OCI-LY1 (cell line): ENCODE data around the gene PPHLN1.
A peak's percentile ranks its signal among the peaks of the same experiment; 100 is the strongest.

Source experiments
- H2AFZ ChIP-seq: fragments of 200-600 bp; sonication (generic), shearing (Covaris generic); 2 replicates; pipeline ENCODE4 v1.6.0; 2014; ENCODE audit warnings: antibody characterized with exemption, mild to moderate bottlenecking, low read length
- H3F3A ChIP-seq: fragments of 200-600 bp; sonication (generic), shearing (Covaris generic); 2 replicates; pipeline ENCODE4 v1.6.0; 2014; ENCODE audit warnings: mild to moderate bottlenecking, antibody characterized with exemption, low read length, moderate library complexity; ENCODE audit not compliant: insufficient read depth
- H3K27ac ChIP-seq: fragments of 200-600 bp; sonication (generic); 2 replicates; pipeline ENCODE4 v1.5.1; 2014; ENCODE audit warnings: low read length, mixed run types, mild to moderate bottlenecking, low read depth; ENCODE audit not compliant: poor library complexity, severe bottlenecking
- H3K27me3 ChIP-seq: fragments of 200-600 bp; sonication (generic); 2 replicates; pipeline ENCODE4 v1.6.0; 2014; ENCODE audit warnings: antibody characterized with exemption, mild to moderate bottlenecking, low read length, moderate library complexity; ENCODE audit not compliant: insufficient read depth
- H3K36me3 ChIP-seq: fragments of 200-600 bp; sonication (generic); 2 replicates; pipeline ENCODE4 v1.6.1; 2014; ENCODE audit warnings: mild to moderate bottlenecking, antibody characterized with exemption, low read length, moderate library complexity, mixed read lengths; ENCODE audit not compliant: insufficient read depth
- H3K4me1 ChIP-seq: fragments of 200-600 bp; sonication (generic); 2 replicates; pipeline ENCODE4 v1.5.1; 2014; ENCODE audit warnings: mild to moderate bottlenecking, low read length, moderate library complexity; ENCODE audit not compliant: insufficient read depth, severe bottlenecking
- H3K4me2 ChIP-seq: fragments of 200-600 bp; sonication (generic), shearing (Covaris generic); 2 replicates; pipeline ENCODE4 v1.6.1; 2014; ENCODE audit warnings: low read length
- H3K4me3 ChIP-seq: fragments of 200-600 bp; sonication (generic); 2 replicates; pipeline ENCODE4 v1.5.1; 2014; ENCODE audit warnings: low read length, low read depth, mild to moderate bottlenecking, mixed read lengths; ENCODE audit not compliant: poor library complexity, severe bottlenecking
- H3K79me2 ChIP-seq: fragments of 200-600 bp; shearing (Covaris generic); 2 replicates; pipeline ENCODE4 v1.6.1; 2016; ENCODE audit warnings: mixed run types, low read length, mixed read lengths; ENCODE audit not compliant: insufficient read depth
- H3K9ac ChIP-seq: fragments of 200-600 bp; sonication (generic), shearing (Covaris generic); 2 replicates; pipeline ENCODE4 v1.6.1; 2014; ENCODE audit warnings: mild to moderate bottlenecking, low read length, mixed read lengths
- H3K9me2 ChIP-seq: fragments of 200-600 bp; sonication (generic), shearing (Covaris generic); 2 replicates; pipeline ENCODE4 v1.6.1; 2014; ENCODE audit warnings: low read depth, mild to moderate bottlenecking, low read length, mixed read lengths
- H3K9me3 ChIP-seq: fragments of 200-600 bp; shearing (Covaris generic); 2 replicates; pipeline ENCODE4 v1.6.1; 2014; ENCODE audit warnings: low read length, mixed read lengths
- H4K20me1 ChIP-seq: fragments of 200-600 bp; sonication (generic), shearing (Covaris generic); 2 replicates; pipeline ENCODE4 v1.6.0; 2016; ENCODE audit warnings: mild to moderate bottlenecking, low read length; ENCODE audit not compliant: insufficient read depth
- EZH2 ChIP-seq: fragments of 200-600 bp; sonication (generic), shearing (Covaris generic); IDR thresholded peaks from 2 replicates; pipeline ENCODE4 v1.8.0; 2017; ENCODE audit warnings: borderline replicate concordance, mixed run types, mild to moderate bottlenecking, antibody characterized with exemption, low read length, moderate library complexity, mixed read lengths
- TF ChIP-seq, protein P1 (sequence below): fragments of 200-600 bp; sonication (generic), shearing (Covaris generic); IDR thresholded peaks from 2 replicates; pipeline ENCODE4 v1.5.1; 2017; ENCODE audit warnings: mild to moderate bottlenecking, antibody characterized with exemption, low read length, moderate library complexity, mixed read lengths

PPHLN1 gene

GRCh38 chr12:42450248-42450647 lies 124.3 kb downstream of the PPHLN1 start:
- H3K4me1 ChIP-seq, result peaks cover 95% of the 10 kb centered on the region
- TF ChIP-seq, protein P1, sequence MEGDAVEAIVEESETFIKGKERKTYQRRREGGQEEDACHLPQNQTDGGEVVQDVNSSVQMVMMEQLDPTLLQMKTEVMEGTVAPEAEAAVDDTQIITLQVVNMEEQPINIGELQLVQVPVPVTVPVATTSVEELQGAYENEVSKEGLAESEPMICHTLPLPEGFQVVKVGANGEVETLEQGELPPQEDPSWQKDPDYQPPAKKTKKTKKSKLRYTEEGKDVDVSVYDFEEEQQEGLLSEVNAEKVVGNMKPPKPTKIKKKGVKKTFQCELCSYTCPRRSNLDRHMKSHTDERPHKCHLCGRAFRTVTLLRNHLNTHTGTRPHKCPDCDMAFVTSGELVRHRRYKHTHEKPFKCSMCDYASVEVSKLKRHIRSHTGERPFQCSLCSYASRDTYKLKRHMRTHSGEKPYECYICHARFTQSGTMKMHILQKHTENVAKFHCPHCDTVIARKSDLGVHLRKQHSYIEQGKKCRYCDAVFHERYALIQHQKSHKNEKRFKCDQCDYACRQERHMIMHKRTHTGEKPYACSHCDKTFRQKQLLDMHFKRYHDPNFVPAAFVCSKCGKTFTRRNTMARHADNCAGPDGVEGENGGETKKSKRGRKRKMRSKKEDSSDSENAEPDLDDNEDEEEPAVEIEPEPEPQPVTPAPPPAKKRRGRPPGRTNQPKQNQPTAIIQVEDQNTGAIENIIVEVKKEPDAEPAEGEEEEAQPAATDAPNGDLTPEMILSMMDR, result no peak
- TF ChIP-seq EZH2, result no peak
- peak overlapping the region; percentile 5; the same call in 1 of the 2 replicates for H3K4me2 ChIP-seq
- H3K27me3 ChIP-seq, result no peaks in the 10 kb centered on the region
- no peaks in the 10 kb centered on the region for H3K9me3 ChIP-seq
- H3K36me3 ChIP-seq, result peaks cover 5% of the 10 kb centered on the region
- H3K4me3 ChIP-seq, result no peak overlapping the region
- H3K9ac ChIP-seq, result peak overlapping the region; percentile 28; the same call in 1 of the 2 replicates
- H3F3A ChIP-seq, result 0 out of 2 replicates have a peak, but pooled peaks cover 4% of the 10 kb centered on the region
- no peak overlapping the region for H2AFZ ChIP-seq
- H3K79me2 ChIP-seq, result no peaks in the 10 kb centered on the region
- peak overlapping the region; percentile 82 for H3K27ac ChIP-seq
- H4K20me1 ChIP-seq, result no peaks in the 10 kb centered on the region
- H3K9me2 ChIP-seq, result no peaks in the 10 kb centered on the region

DNA sequence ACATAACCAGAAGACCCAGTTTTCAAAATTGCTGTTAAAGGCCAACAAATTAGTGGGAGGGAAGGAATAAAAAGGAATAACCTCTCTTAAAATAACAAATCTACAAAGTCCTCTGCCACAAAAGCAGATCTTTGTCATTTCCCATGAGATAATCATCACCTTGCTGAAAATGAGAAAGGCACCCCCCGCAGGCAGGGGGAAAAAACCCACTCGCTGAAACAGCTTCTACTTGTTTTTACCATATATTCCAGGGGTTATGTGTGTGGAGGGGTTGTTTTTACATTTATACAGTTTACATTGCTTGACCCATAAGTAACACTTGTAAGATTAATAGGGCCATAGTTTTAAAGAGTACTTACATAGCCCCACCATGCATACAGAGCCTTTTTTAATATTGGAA lies 132.6 kb downstream of the PPHLN1 start:
- H3K9me3 ChIP-seq, result no peaks in the 10 kb centered on the region
- H4K20me1 ChIP-seq, result no peaks in the 10 kb centered on the region
- no peaks in the 10 kb centered on the region for H3K27me3 ChIP-seq
- H3K4me2 ChIP-seq, result no peak overlapping the region
- H3K9ac ChIP-seq, result no peak overlapping the region
- no peaks in the 10 kb centered on the region for H3K9me2 ChIP-seq
- H3K4me3 ChIP-seq, result no peak overlapping the region
- no peaks in the 10 kb centered on the region for H3K79me2 ChIP-seq
- H3K27ac ChIP-seq, result peak overlapping the region; percentile 58
- TF ChIP-seq EZH2, result no peak
- TF ChIP-seq, protein P1, result no peak; the same call in 1 of the 2 replicates
- H3K4me1 ChIP-seq, result peaks cover 38% of the 10 kb centered on the region
- no peak overlapping the region for H2AFZ ChIP-seq
- peaks cover 10% of the 10 kb centered on the region; the same call in 1 of the 2 replicates for H3K36me3 ChIP-seq
- H3F3A ChIP-seq, result no peaks in the 10 kb centered on the region

- H3F3A ChIP-seq, result no peaks in the 10 kb centered on the region
- H3K79me2 ChIP-seq, result no peaks in the 10 kb centered on the region
- H3K9ac ChIP-seq, result no peak overlapping the region
- H3K27me3 ChIP-seq, result no peaks in the 10 kb centered on the region
- peaks cover 30% of the 10 kb centered on the region for H3K4me1 ChIP-seq
- no peak overlapping the region for H3K4me3 ChIP-seq
- H3K36me3 ChIP-seq, result peaks cover 13% of the 10 kb centered on the region
- H3K27ac ChIP-seq, result no peak overlapping the region
- no peak for TF ChIP-seq EZH2
- TF ChIP-seq, protein P1, result no peak
- no peak overlapping the region for H3K4me2 ChIP-seq
- H3K9me2 ChIP-seq, result no peaks in the 10 kb centered on the region
- no peaks in the 10 kb centered on the region for H4K20me1 ChIP-seq
- H2AFZ ChIP-seq, result no peak overlapping the region
- no peaks in the 10 kb centered on the region for H3K9me3 ChIP-seq
These were observed 133.4 kb downstream of the PPHLN1 start for GRCh38 chr12:42459336-42459847.
